Fibroblast of mammary gland (primary cell): ENCODE measurements around the gene MSANTD7.

Source experiments
- DNase-seq: peaks from one replicate; pipeline ENCODE4 v3.0.0-alpha.2; 2010; ENCODE audit warnings: low read depth
- H3K4me3 ChIP-seq: 2 replicates; pipeline ENCODE4 v1.5.1; 2011; ENCODE audit warnings: low read depth, mild to moderate bottlenecking, low read length, moderate library complexity; ENCODE audit not compliant: control insufficient read depth
- CTCF ChIP-seq: conservative IDR thresholded peaks from 2 replicates; pipeline ENCODE4 v1.5.1; 2011; ENCODE audit warnings: low read depth, low read length, inconsistent platforms; ENCODE audit not compliant: control insufficient read depth, insufficient read depth

Gene MSANTD7

GRCh38 chr10:14838582-14839304 lies 637 bp downstream of the MSANTD7 start:
- peak overlapping the region; percentile 92 for H3K4me3 ChIP-seq
- no peak for DNase-seq
- TF ChIP-seq CTCF, result no peak

GRCh38 chr10:14839305-14839695 lies 1.2 kb downstream of the MSANTD7 start:
- peak overlapping the region; percentile 92 for H3K4me3 ChIP-seq
- TF ChIP-seq CTCF, result no peak
- peak; percentile 16 for DNase-seq

- no peak for DNase-seq
- TF ChIP-seq CTCF, result no peak
- no peak overlapping the region for H3K4me3 ChIP-seq
Measured at GRCh38 chr10:14840178-14840577, 2.1 kb downstream of the MSANTD7 start.

GRCh38 chr10:14843327-14843988 lies 5.4 kb downstream of the MSANTD7 start:
- DNase-seq, result no peak
- no peak overlapping the region for H3K4me3 ChIP-seq

GRCh38 chr10:14844948-14845347 lies 6.8 kb downstream of the MSANTD7 start:
- H3K4me3 ChIP-seq, result no peak overlapping the region
- no peak for TF ChIP-seq CTCF
- no peak for DNase-seq

More at GRCh38 chr10:14843327-14843988, 5.4 kb downstream of the MSANTD7 start:
- TF ChIP-seq CTCF, result no peak

GRCh38 chr10:14852236-14852635 lies 14.1 kb downstream of the MSANTD7 start:
- no peak overlapping the region for H3K4me3 ChIP-seq
- DNase-seq, result no peak
- TF ChIP-seq CTCF, result no peak
